Caco-2 (cell line): ENCODE data around the gene XAB2. TPM values are rescaled to one million over a fixed set of nuclear protein-coding genes. Genes with fewer than 3 reads are reported as not detected.

ENCODE experiments used
- BruUV-seq: library from RNA; stranded (reverse); fragments of 400-500 nt; replicated peaks from 2 replicates; lab custom pipeline; 2021; lab: Mats Ljungman, UMichigan
- CTCF ChIA-PET: fragments of 300-600 bp; sonication (Branson Sonifier 250); formaldehyde crosslinking; loops from one replicate; lab custom pipeline; 2022; ENCODE audit warnings: antibody characterized with exemption; lab: Charles Lee
- POLR2A ChIA-PET: fragments of 300-600 bp; sonication (Branson Sonifier 250); formaldehyde crosslinking; loops from one replicate; lab custom pipeline; 2022; ENCODE audit warnings: antibody characterized with exemption; lab: Charles Lee
- DNase-seq, 2 experiments: peaks; one replicate each; pipeline versions ENCODE4 v3.0.0 to v3.0.0-alpha.2; 2020 to 2022
- H3K27me3 ChIP-seq: replicated peaks from 2 replicates; pipeline ENCODE4 v1.6.0; 2011; ENCODE audit warnings: low read length; ENCODE audit not compliant: control insufficient read depth, insufficient read depth
- H3K36me3 ChIP-seq: 2 replicates; pipeline ENCODE4 v1.5.1; 2011; ENCODE audit warnings: low read length; ENCODE audit not compliant: control insufficient read depth, insufficient read depth
- H3K4me1 ChIP-seq: fragments of 250-450 bp; sonication (Bioruptor Pico); 2 replicates; pipeline ENCODE4 v1.5.1; 2020; ENCODE audit warnings: mild to moderate bottlenecking
- H3K4me3 ChIP-seq: 2 replicates; pipeline ENCODE4 v1.5.1; 2011; ENCODE audit warnings: low read depth, mild to moderate bottlenecking, control low read depth, low read length
- H3K9me3 ChIP-seq: fragments of 250-450 bp; sonication (Bioruptor Pico); 2 replicates; pipeline ENCODE4 v1.5.1; 2020; ENCODE audit warnings: mild to moderate bottlenecking, moderate library complexity
- H3K27ac Mint-ChIP-seq: one replicate; pipeline ENCODE4 v1.8.0; 2022; ENCODE audit warnings: mixed read lengths; ENCODE audit not compliant: unreplicated experiment
- H3K27me3 Mint-ChIP-seq: one replicate; pipeline ENCODE4 v1.8.0; 2022; ENCODE audit warnings: mixed read lengths; ENCODE audit not compliant: insufficient read depth, unreplicated experiment
- H3K36me3 Mint-ChIP-seq: one replicate; pipeline ENCODE4 v1.8.0; 2022; ENCODE audit warnings: mild to moderate bottlenecking, mixed read lengths; ENCODE audit not compliant: insufficient read depth, unreplicated experiment
- H3K4me1 Mint-ChIP-seq: one replicate; pipeline ENCODE4 v1.8.0; 2022; ENCODE audit warnings: low read depth, mixed read lengths; ENCODE audit not compliant: unreplicated experiment
- H3K4me3 Mint-ChIP-seq: one replicate; pipeline ENCODE4 v1.8.0; 2022; ENCODE audit warnings: mild to moderate bottlenecking, moderate library complexity, mixed read lengths; ENCODE audit not compliant: unreplicated experiment
- H3K9me3 Mint-ChIP-seq: one replicate; pipeline ENCODE4 v1.8.0; 2022; ENCODE audit warnings: mixed read lengths; ENCODE audit not compliant: unreplicated experiment
- CTCF ChIP-seq, 2 experiments: fragments of 200-600 bp in 1 of 2; IDR thresholded peaks; 1 replicate in 1 of 2; 2 replicates in 1 of 2; pipeline versions ENCODE4 v1.5.1 to v1.8.0; 2011 to 2022; ENCODE audit warnings: antibody characterized with exemption in 1 of 2, control low read depth in 1 of 2, inconsistent platforms in 1 of 2, low read depth in 1 of 2, low read length in 1 of 2, mild to moderate bottlenecking in 1 of 2, moderate library complexity in 1 of 2; ENCODE audit not compliant: insufficient read depth in 1 of 2, severe bottlenecking in 1 of 2, unreplicated experiment in 1 of 2
- intact Hi-C: fragments of 100-400 bp; cut with micrococcal nuclease; formaldehyde crosslinking; loops from one replicate; pipeline ENCODE4 v1.10.0; 2022; ENCODE audit not compliant: unreplicated experiment
- total RNA-seq: library from RNA; stranded (reverse); gene quantifications from 2 replicates; pipeline ENCODE4 v1.2.3, GENCODE V29; 2022

XAB2 gene
- total RNA-seq, 1 experiment from 2014 or later = 44.7 TPM

- no peak for DNase-seq
- Histone ChIP-seq H3K36me3 (no peaks in the 10 kb centered on the region; the same call in 1 of the 2 replicates), H3K9me3 (no peaks in the 10 kb centered on the region), H3K4me1 (peaks cover 7% of the 10 kb centered on the region; the same call in 1 of the 2 replicates), H3K27me3 (no peaks in the 10 kb centered on the region), H3K4me3 (no peak overlapping the region)
- no peak for TF ChIP-seq CTCF (IDR thresholded peaks at IDR 0.05; ENCODE audit: insufficient read depth in 1 of 2, low read depth in 1 of 2, low read length in 1 of 2, severe bottlenecking in 1 of 2, unreplicated experiment in 1 of 2)
- H3K9me3 Mint-ChIP-seq = no peaks in the 10 kb centered on the region
- CTCF ChIA-PET = no interaction called here
- POLR2A ChIA-PET = no interaction called here
- no peak overlapping the region for H3K27ac Mint-ChIP-seq
- BruUV-seq = no TSS peak
- H3K27me3 Mint-ChIP-seq = no peaks in the 10 kb centered on the region
- peaks cover 44% of the 10 kb centered on the region for H3K36me3 Mint-ChIP-seq
- H3K4me3 Mint-ChIP-seq = no peak overlapping the region
- H3K4me1 Mint-ChIP-seq = peaks cover 7% of the 10 kb centered on the region
- intact Hi-C loops = no loop called here
These were observed 3.5 kb downstream of the XAB2 start for GRCh38 chr19:7625763-7626372.

GRCh38 chr19:7624810-7625209, 4.5 kb downstream of the XAB2 start:
- ChIA-PET POLR2A (no interaction called here), CTCF (no interaction called here)
- H3K4me1 Mint-ChIP-seq = peaks cover 7% of the 10 kb centered on the region
- DNase-seq = no peak
- peaks cover 52% of the 10 kb centered on the region for H3K36me3 Mint-ChIP-seq
- BruUV-seq = no TSS peak
- Histone ChIP-seq H3K4me1 (no peaks in the 10 kb centered on the region; the same call in 1 of the 2 replicates), H3K9me3 (no peaks in the 10 kb centered on the region), H3K4me3 (no peak overlapping the region), H3K36me3 (no peaks in the 10 kb centered on the region; the same call in 1 of the 2 replicates), H3K27me3 (no peaks in the 10 kb centered on the region)
- no peaks in the 10 kb centered on the region for H3K27me3 Mint-ChIP-seq
- no peak overlapping the region for H3K27ac Mint-ChIP-seq
- H3K4me3 Mint-ChIP-seq = no peak overlapping the region
- intact Hi-C loops = no loop called here
- TF ChIP-seq CTCF (IDR thresholded peaks at IDR 0.05; ENCODE audit: insufficient read depth in 1 of 2, low read depth in 1 of 2, low read length in 1 of 2, severe bottlenecking in 1 of 2, unreplicated experiment in 1 of 2) = no peak
- no peaks in the 10 kb centered on the region for H3K9me3 Mint-ChIP-seq

GRCh38 chr19:7623725-7624603, 5.4 kb downstream of the XAB2 start:
- H3K9me3 Mint-ChIP-seq = no peaks in the 10 kb centered on the region
- ChIA-PET POLR2A (interaction anchor here (0.6 kb wide), 1 partner anchor 33 kb away, joined by 4 read pairs; no protein-coding TSS in a partner anchor), CTCF (interaction anchor here (1.1 kb wide), 1 partner anchor 55 kb away, joined by 4 read pairs; no protein-coding TSS in a partner anchor)
- Histone ChIP-seq H3K4me1 (no peaks in the 10 kb centered on the region; the same call in 1 of the 2 replicates), H3K4me3 (no peak overlapping the region), H3K27me3 (no peaks in the 10 kb centered on the region), H3K9me3 (no peaks in the 10 kb centered on the region), H3K36me3 (no peaks in the 10 kb centered on the region; the same call in 1 of the 2 replicates)
- no peaks in the 10 kb centered on the region for H3K27me3 Mint-ChIP-seq
- intact Hi-C loops = no loop called here
- TF ChIP-seq CTCF (IDR thresholded peaks at IDR 0.05; ENCODE audit: insufficient read depth in 1 of 2, low read depth in 1 of 2, low read length in 1 of 2, severe bottlenecking in 1 of 2, unreplicated experiment in 1 of 2) = no peak
- peaks cover 51% of the 10 kb centered on the region for H3K36me3 Mint-ChIP-seq
- peaks cover 7% of the 10 kb centered on the region for H3K4me1 Mint-ChIP-seq
- H3K27ac Mint-ChIP-seq = no peak overlapping the region
- no TSS peak for BruUV-seq
- no peak overlapping the region for H3K4me3 Mint-ChIP-seq
- no peak for DNase-seq
